ENCODE data around the gene PIK3C2G.

PIK3C2G gene

DNA sequence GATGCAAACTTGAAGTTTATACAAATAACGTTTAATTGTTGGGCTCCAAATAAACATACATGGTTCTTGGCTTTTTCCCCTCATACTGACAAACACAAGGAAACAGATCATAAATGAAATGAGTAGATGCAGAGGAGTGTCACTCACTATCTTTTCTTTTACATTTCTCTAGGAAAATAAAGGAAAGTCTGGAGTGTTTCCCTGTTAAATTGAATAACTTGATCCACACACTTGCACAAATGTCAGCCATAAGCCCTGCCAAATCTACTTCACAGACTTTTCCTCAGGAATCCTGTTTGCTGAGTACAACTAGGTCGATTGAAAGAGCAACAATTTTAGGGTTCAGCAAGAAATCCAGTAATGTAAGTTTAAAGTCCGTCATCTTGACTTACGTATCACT, 301.2 kb downstream of the PIK3C2G start:
- DNase-seq (ENCODE audit: low read depth), result no peak

DNA sequence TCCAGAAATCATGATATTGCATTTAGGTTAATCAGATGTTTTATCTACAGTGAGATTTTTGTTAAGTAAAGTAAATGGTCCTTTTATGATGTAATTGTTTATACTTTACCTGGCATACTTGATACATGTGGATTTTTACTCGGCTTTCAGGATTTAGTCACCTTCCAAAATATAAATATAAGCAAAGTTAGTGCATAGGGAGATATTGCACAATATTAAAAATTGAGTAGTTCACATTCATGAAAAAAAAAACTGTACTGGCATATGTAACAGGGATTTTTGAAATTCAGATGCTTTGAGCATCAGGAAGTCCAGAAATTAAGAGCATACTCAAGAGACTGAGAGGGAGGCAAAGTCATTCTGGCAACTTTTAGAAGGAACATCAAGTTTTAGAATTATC, 303.0 kb downstream of the PIK3C2G start:
- DNase-seq (ENCODE audit: low read depth), result no peak

DNA sequence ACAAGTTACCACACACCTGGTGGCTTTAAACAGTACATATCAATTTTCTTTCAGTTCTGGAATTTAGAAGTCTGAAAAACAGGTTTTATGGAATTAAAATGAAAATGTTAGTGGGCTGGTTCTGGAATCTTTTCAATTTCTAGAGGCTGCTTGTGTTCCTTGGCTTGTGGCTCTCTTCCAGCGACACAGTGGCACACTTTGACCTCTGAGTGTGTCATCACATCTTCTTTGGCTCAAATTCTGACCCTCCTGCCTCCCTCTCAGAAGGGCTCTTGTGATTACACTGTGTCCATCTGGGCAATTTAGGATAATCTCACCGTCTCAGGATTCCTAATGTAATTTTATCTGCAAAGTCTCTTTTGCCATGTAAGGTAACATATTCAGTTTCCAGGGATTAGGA, 306.5 kb downstream of the PIK3C2G start:
- no peak for DNase-seq (ENCODE audit: low read depth)

DNA sequence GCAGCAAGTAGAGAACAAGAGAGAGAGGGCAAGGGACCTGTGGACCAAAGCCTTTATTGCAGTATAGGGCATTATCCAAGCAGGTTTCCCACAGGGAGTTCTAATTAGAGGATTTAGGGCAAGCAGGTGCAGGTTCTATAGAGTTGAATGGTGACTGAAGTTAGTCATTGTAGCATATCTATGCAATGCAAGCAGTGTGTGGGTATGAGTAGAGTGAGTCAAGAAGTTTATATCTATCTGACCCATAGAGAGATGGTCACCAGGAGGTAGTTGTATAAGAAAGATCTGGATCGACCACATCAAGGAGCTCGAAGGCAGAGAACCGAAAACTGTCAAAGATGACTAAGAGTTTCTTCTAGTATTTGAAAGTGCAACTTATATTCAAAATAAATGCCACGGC, 309.2 kb downstream of the PIK3C2G start:
- DNase-seq (ENCODE audit: low read depth), result no peak

DNA sequence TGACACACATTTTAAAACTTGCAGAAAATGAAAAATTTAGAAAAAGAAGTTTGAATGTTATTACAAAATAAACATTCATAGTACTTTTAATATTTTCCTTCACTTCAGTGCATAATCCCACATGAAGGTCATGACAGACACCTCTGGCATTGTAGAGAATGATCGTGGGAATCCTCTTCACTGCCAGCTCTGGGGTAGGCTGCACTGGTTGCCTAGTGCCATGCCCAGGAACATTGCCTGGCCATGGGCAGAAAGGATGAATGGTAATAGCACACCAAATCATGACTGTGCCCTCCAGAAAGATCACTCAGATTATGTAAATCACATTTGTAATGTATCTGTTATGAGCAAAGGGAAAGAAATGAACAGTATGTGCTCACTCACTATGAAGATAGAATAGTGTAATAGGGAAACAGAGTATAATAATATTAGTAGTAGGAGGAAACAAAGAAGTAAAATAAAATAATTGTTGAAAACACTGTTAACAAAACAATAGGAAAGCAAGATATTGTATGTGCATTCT, 314.8 kb downstream of the PIK3C2G start:
- no peak for DNase-seq (ENCODE audit: low read depth)

DNA sequence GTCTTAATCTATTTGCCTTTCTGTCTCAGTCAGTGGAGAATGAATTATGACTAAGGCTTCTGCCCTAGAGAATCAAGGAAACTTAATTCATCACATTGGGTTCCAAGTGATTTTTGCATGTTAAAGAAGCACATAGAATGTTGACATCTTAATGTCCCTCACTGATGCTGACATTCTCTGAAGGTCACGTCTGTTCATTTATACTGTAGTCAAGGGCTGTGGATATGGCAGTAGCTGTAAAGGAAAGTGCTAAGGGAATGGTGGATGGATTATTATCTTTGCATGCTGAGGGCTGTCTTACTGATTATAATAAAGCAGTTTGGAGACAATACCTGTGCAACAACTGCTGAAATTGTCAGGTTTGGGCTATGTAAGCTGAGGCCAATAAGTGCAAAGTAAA, 315.3 kb downstream of the PIK3C2G start:
- no peak for DNase-seq (ENCODE audit: low read depth)

DNA sequence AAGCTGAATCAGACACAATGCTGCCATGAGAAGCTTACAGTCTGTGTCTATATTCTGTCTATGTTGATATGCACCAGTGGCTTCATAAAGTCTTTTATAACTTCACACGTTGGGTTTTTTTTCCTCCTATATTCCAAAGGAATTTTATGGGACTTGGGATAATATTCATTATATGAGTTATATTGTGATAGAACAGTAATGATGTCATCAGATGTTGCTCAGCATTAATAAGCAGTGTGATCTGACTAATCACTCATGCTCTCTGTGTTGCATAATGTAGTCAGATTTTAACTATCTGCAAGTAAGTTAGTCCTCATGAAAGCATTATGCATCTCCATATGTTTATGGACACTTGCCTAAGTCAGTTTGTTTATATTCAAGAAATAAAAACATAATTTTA, 316.9 kb downstream of the PIK3C2G start:
- no peak for DNase-seq (ENCODE audit: low read depth)

DNA sequence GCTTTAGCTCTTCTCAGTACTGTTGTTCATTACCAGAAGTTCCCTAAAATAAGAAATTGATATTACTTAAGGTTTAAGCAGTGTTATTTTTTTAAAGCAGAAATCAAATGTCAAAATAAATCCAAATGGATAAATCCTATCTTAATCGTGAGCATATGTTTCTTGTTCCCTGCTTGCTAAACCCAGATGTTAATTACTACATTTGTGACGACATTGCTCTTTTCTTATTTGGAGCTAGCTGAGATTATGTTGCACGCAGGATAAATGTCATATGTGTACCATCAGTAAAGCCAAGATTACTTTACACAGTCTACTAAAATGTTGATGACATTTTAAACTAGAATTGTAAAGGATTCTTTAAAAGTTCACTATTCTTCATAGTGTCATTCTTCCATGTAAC, 319.0 kb downstream of the PIK3C2G start:
- DNase-seq (ENCODE audit: low read depth), result no peak

DNA sequence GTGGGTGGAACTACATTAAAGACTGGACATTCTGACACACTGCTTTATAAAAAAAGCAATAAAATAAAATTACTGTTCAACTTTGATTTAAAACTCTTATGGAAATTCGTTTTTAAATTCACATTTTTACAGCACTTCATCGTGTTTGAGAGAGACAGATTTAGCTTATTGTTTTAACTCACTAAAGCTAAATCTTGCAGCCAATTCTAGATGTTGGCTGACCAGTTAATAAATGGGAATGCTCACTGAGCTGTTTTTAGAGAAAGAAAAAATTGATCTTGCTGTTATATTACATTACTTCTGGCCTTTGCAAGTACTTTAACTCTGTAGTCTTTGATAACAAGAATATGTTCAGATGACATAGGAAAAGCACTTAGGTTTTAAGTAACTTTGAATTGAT, 319.4 kb downstream of the PIK3C2G start:
- no peak for DNase-seq (ENCODE audit: low read depth)

DNA sequence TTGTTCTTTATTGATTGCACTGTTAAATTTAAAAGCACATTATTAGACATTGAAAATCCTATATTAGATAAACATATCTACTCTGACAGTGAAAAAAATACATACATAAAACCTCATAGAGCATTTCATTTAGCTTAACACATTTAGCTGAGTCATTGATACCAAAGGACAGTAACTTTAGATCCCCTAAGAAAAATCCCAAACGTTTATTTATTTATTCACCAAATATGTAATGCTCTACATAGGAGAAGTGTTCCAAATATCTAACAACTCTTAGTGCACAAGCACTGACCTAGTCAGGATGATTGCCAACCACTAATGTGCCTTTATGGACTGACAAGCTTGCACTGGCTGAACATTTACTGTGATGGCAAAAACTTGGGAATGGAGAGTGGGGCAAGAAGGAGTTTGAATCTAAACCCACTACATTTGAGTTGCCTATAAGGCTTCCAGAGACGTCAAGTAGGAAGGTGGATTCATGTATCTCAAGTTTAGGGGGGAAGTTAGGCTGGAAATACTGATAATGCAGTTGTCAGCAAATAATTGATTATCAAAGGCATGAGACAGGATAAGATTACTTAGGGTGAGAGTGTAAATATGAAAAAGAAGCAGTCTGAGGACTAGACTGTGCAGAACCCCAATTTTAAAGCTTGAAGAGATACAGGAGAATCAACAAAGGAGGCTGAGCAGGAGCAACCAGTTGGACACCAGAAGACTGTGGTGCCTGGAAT, 320.1 kb downstream of the PIK3C2G start:
- no peak for DNase-seq (ENCODE audit: low read depth)

DNA sequence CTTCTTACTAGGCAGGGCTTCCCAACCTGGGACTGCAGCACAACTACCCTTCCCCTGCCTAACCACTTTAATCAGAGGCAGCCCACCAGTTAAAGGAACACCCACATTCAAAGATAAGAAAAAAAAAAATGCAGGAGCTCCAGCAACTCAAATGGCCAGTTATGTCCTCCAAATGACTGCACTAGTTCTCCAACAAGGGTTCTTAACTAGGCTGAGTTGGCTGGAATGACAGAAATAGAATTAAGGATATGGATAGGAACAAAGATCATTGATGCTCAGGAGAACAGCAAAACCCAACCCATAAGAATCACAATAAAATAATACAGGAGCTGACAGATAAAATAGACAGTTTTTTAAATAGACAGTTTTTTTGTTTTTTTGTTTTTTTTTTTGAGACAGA, 322.3 kb downstream of the PIK3C2G start:
- DNase-seq (ENCODE audit: low read depth), result no peak

DNA sequence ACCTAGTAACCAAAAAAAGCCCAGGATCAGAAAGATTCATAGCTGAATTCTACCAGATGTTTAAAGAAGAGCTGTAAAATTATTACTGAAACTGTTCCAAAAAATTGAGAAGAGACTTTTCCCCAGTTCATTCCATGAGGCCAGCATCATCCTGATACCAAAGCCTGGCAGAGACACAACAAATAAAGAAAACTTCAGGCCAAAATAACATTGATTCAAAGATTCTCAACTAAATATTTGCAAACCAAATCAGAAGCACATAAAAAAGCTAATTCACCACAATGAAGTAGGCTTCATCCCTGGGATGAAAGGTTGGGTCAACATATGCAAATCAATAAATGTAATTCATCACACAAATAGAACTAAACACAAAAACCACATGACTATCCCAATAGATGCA, 325.3 kb downstream of the PIK3C2G start:
- no peak for DNase-seq (ENCODE audit: low read depth)

DNA sequence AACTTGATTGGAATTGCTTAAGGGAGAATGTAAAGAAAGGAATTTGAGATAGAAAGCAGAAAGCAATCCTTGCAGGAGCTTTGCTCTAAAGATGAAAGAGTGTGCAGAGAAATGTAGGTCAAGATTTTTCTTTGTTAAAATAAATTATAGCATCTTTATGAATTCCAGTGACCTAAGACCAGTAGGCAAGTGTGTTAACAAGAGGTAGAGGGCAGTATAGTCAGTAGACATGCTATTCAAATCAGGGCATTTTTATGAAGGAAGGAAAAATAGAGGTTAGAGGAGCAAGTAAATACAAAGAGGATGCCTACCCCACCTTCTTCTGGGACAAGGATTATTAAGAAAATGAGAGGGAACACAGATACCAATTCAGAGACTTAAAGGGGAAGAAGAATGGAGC, 328.0 kb downstream of the PIK3C2G start:
- no peak for DNase-seq (ENCODE audit: low read depth)

DNA sequence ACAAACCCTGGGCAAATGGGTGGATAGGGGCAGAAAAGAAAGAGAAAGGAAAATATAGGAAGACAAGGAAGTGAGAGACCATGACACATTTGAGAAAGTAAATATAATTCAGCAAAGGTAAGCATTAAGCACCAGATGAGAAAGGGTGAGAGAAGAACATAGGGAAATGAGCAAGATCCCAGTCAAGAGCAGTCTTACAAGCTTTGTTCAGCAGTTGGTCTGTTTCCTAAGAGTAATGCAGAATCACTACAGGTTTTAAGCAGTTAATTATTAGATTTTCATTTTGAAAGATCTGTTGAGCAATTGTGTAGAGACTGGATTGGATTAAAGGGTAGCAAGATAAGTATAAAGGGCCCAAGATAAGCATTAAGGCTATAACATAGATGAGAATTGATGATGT, 330.2 kb downstream of the PIK3C2G start:
- DNase-seq (ENCODE audit: low read depth), result no peak

DNA sequence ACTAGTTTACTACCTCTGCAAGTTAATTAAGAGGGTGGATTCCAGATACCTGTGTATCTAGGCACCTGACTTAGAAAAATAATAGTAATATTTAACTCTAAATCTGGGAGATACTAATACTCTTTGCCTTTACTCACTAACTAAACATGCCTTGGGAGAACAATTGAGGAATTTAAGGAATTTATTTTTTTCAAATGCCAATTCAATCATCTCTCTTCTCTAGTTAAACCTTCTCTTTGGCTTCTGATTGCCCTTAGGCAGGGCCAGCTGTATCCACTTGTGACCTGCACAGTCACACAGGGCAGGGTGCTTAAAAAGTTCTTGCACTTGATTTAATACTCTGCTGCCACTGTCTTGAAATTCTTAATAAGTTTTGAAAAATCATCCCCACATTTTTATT, 334.1 kb downstream of the PIK3C2G start:
- no peak for DNase-seq (ENCODE audit: low read depth)

DNA sequence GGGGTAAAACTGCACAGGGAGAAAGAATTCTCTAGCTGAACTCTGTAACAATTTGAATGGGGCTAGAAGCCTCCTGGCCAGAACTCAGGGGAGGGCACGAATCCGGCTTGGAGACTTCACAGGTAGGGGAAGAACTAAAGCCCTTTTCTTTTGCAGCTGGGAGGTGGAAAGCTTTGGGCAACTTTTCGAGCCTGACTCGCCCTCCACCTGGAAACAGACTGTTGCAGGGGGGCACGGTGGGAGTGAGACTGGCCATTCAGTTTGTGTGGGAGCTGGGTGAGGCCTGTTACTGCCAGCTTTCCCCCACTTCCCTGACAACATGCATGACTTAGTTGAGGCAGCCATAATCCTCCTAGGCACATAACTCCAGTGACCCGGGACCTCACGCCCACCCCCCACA, 340.6 kb downstream of the PIK3C2G start:
- DNase-seq (ENCODE audit: low read depth), result no peak

DNA sequence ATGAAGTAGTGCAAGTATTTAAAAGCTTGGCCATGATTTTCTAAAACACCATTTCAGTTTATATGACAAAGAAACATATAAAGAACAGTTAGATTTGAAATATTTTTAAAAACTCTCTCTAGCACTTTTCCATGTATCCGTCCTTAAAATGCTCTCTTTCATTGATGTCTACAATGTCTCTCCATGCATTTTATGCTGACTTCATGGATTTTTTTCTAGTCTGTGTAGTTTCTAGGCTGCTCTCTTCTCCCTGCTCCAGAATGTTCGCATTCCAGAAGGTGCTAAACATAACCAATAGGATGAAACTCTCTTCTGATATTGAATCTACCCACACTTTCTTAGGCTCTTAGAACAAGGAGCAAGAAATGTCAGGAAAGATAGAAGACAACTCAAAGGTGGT, 351.7 kb downstream of the PIK3C2G start:
- no peak for DNase-seq (ENCODE audit: low read depth)

DNA sequence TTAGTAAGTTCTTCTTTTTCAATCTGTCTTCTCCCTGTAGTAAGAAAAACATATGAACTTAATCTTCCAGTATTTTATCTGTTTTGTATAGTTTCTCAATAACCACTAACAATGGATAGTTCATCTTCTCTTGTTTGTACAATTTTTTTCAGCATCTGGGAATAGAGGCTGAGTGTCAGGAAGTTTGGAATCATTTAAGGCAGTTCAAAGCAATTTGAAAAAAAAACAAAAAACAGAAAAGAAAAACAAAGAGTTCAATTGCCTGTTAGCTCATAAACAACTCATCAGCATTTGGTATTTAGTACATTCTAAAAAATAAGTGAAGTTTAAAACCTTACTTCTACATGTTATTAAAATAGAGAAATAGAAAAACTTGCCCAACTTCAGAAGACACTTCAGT, 359.7 kb downstream of the PIK3C2G start:
- no peak for DNase-seq (ENCODE audit: low read depth)

DNA sequence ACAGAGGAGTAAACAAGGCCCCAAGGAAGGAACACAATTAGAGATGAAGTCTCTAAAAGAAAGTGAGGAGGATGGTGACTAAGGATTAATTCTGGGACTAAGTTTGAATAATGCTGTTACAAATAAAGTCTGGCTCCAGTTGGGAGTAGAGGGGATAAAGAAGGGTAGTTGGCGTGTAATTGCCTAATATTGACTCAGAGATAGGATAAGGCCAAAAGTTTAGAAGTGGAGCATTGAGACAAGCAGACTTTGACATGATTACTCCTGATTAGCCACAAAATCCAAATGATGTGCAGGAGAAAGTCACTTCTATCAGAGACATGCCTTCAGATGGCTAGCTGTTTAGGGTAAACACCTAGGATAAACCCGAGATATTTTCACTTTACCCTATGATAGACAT, 368.1 kb downstream of the PIK3C2G start:
- DNase-seq (ENCODE audit: low read depth), result no peak

DNA sequence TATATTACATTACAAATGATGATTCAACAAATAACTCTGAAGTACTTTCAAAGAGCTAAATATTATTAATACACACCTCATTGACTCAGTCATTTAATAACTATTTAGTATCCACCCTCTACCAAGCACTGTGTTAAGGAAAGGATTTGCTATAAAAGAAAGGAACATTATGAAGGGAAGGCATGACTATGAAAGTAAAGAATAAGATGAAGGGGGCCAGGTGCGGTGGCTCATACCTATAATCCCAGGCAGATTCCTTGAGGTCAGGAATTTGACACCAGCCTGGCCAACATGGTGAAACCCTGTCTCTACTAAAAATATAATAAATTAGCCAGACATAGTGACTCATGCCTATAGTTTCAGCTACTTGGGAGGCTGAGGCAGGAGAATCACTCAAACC, 368.6 kb downstream of the PIK3C2G start:
- DNase-seq (ENCODE audit: low read depth), result no peak

DNA sequence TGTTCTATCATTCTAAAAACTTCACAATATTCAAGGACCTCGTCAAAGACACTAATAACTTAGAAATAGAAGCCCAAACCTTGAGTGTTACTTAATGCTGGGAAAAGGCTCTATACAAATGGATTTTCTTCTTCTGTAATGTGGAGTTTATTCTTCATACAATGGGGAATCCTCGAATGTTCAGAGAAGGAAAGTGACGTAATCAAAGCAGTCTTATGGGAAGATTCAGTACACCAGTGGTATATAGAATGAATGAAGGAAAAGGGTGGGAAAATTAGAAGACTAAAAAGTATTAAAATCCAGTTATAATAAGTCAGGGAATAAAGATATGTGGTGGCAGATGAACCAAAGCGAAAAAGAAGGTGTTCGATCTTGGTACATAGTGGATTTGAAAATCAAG, 370.0 kb downstream of the PIK3C2G start:
- DNase-seq (ENCODE audit: low read depth), result no peak

DNA sequence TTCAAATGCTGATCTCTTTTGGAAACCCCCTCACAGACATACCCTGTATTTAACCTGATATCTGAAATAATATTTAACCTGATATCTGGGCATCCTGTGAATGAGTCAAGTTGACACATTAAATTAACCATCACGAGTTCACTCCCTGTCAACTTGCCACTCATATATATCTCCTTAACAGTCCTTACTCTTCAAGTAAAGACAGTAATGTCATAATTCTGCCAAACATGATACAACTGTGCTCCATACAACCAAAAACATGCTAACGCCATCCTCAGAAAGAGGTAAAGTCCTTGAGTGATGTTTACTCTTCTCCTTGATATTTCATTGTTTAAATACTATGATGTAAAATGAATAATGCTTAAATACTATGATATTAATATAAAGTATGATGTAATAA, 371.5 kb downstream of the PIK3C2G start:
- DNase-seq (ENCODE audit: low read depth), result no peak

DNA sequence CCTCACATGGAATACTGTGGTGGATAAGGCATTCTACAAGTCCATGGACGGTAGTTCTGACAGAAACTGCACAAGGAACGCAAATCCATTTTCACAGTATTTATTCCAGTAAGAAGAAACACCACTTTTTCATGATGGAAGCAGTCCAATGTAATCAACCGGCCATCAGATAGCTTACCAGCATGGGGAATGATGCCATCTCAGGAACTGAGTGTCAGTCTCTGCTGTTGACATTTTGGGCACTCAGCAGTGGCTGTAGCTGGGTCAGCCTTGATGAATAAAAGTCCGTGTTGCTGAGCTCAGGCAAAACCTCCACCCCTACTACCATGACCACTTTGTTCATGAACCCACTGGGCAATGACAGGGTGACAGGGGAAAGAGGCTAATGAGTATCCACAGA, 373.1 kb downstream of the PIK3C2G start:
- no peak for DNase-seq (ENCODE audit: low read depth)

DNA sequence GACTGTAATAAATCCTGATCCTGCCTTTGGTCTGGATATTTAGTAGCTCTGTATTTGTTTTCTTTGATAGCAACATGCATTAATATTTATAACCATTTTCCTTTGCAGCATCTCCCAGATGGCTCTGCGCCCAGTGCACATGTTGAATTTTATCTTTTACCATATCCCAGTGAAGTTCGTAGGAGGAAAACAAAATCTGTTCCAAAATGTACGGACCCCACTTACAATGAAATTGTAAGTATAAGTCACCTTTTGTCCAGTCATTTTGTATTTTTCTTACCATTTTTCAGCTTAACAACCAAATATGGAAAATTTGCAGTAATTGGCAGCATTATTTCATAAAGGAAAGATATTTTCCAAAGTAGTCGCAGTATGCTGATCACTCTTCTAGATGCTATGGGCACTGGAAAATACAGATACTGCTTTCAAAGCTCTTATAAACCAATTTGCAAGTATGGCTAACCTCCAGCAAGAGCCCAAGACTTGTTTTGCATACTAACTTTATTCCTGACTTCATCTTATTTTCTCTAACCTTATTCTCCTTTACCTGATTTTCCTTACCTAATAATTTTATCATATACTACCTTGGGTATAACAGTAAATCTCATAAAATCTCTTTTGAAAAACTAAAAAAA, 379.1 kb downstream of the PIK3C2G start:
- DNase-seq (ENCODE audit: low read depth), result no peak

Data from stimulated activated CD4-positive, alpha-beta T cell treated with anti-CD3 and anti-CD28 coated beads, Interleukin-2, amount 100 ng/mL, for 4 hours (primary cell).